Liver (tissue), 9 donors: ENCODE measurements around the gene ZFP36. TPM values are rescaled to one million over a fixed set of nuclear protein-coding genes. Genes with fewer than 3 reads are reported as not detected.

Source experiments
- DNase-seq: peaks from one replicate; pipeline ENCODE4 v3.0.0-alpha.2; 2017; ENCODE audit warnings: low spot score
- H3K27ac ChIP-seq, 2 donors: one replicate each; pipeline ENCODE4 v1.7.0; 2013; ENCODE audit warnings: inconsistent platforms in 2 of 2, low read length in 2 of 2, control low read depth in 1 of 2, low read depth in 1 of 2, mild to moderate bottlenecking in 1 of 2
- H3K27me3 ChIP-seq, 4 donors: one replicate each; pipeline versions ENCODE4 v1.6.1 to v1.7.0; 2013; ENCODE audit warnings: low read length in 3 of 4, inconsistent platforms in 1 of 4, mild to moderate bottlenecking in 1 of 4, moderate library complexity in 1 of 4; ENCODE audit not compliant: control insufficient read depth in 4 of 4, insufficient read depth in 4 of 4
- H3K36me3 ChIP-seq, 4 donors: one replicate each; pipeline versions ENCODE4 v1.6.1 to v1.7.0; 2013; ENCODE audit warnings: low read length in 3 of 4, mild to moderate bottlenecking in 3 of 4, low read depth in 1 of 4, moderate library complexity in 1 of 4; ENCODE audit not compliant: control insufficient read depth in 4 of 4, insufficient read depth in 3 of 4
- H3K4me1 ChIP-seq, 4 donors: one replicate each; pipeline versions ENCODE4 v1.6.1 to v1.7.0; 2013; ENCODE audit warnings: low read length in 3 of 4, mild to moderate bottlenecking in 3 of 4, moderate library complexity in 1 of 4; ENCODE audit not compliant: control insufficient read depth in 4 of 4, insufficient read depth in 4 of 4
- H3K4me3 ChIP-seq, 3 donors: one replicate each; pipeline versions ENCODE4 v1.6.1 to v1.7.0; 2013; ENCODE audit warnings: low read length in 3 of 3, control low read depth in 1 of 3, low read depth in 1 of 3, mild to moderate bottlenecking in 1 of 3
- H3K9ac ChIP-seq, 2 donors: one replicate each; pipeline ENCODE4 v1.7.0; 2013; ENCODE audit warnings: low read length in 2 of 2, mild to moderate bottlenecking in 2 of 2, moderate library complexity in 2 of 2, control low read depth in 1 of 2, low read depth in 1 of 2
- H3K9me3 ChIP-seq, 4 donors: one replicate each; pipeline versions ENCODE4 v1.6.1 to v1.7.0; 2013; ENCODE audit warnings: low read length in 3 of 4; ENCODE audit not compliant: control insufficient read depth in 4 of 4
- ATF3 ChIP-seq: IDR thresholded peaks from 2 replicates; pipeline ENCODE4 v1.6.1; 2016; ENCODE audit warnings: antibody characterized with exemption
- CTCF ChIP-seq: fragments of 150-350 bp; IDR thresholded peaks from 2 replicates; pipeline ENCODE4 v1.5.1; 2017; ENCODE audit warnings: improper control_type of control experiment, low read depth, low read length; ENCODE audit not compliant: missing input control
- EGR1 ChIP-seq, 2 donors: IDR thresholded peaks; 2 replicates each; pipeline ENCODE4 v1.6.1; 2016 to 2018; ENCODE audit warnings: antibody characterized with exemption in 2 of 2, low read depth in 2 of 2
- FOXA1 ChIP-seq: IDR thresholded peaks from 2 replicates; pipeline ENCODE4 v1.6.1; 2016; ENCODE audit warnings: antibody characterized with exemption
- FOXA2 ChIP-seq: IDR thresholded peaks from 2 replicates; pipeline ENCODE4 v1.6.1; 2016; ENCODE audit warnings: antibody characterized with exemption
- GABPA ChIP-seq, 2 donors: IDR thresholded peaks in 1 of 2; conservative IDR thresholded peaks in 1 of 2; 2 replicates each; pipeline ENCODE4 v1.6.1; 2016; ENCODE audit warnings: antibody characterized with exemption in 2 of 2, mild to moderate bottlenecking in 1 of 2, moderate library complexity in 1 of 2
- HNF4A ChIP-seq, 2 donors: conservative IDR thresholded peaks; 2 replicates each; pipeline ENCODE4 v1.6.1; 2016; ENCODE audit warnings: antibody characterized with exemption in 2 of 2, mild to moderate bottlenecking in 2 of 2
- JUND ChIP-seq, 2 donors: IDR thresholded peaks; 2 replicates each; pipeline ENCODE4 v1.6.1; 2016; ENCODE audit warnings: antibody characterized with exemption in 2 of 2
- MAX ChIP-seq: IDR thresholded peaks from 2 replicates; pipeline ENCODE4 v1.6.1; 2016; ENCODE audit warnings: antibody characterized with exemption
- NR2F2 ChIP-seq: IDR thresholded peaks from 2 replicates; pipeline ENCODE4 v1.6.1; 2016; ENCODE audit warnings: antibody characterized with exemption
- RAD21 ChIP-seq, 2 donors: IDR thresholded peaks; 2 replicates each; pipeline ENCODE4 v1.6.1; 2016; ENCODE audit warnings: antibody characterized with exemption in 2 of 2, mild to moderate bottlenecking in 2 of 2
- REST ChIP-seq: IDR thresholded peaks from 2 replicates; pipeline ENCODE4 v1.6.1; 2016; ENCODE audit warnings: antibody characterized with exemption, mild to moderate bottlenecking
- RXRA ChIP-seq, 2 donors: IDR thresholded peaks; 2 replicates each; pipeline ENCODE4 v1.6.1; 2017 to 2018; ENCODE audit warnings: antibody characterized with exemption in 2 of 2, mild to moderate bottlenecking in 1 of 2
- SP1 ChIP-seq: IDR thresholded peaks from 2 replicates; pipeline ENCODE4 v1.6.1; 2018; ENCODE audit warnings: antibody characterized with exemption, mild to moderate bottlenecking
- TAF1 ChIP-seq: conservative IDR thresholded peaks from 2 replicates; pipeline ENCODE4 v1.6.1; 2016; ENCODE audit warnings: antibody characterized with exemption, mild to moderate bottlenecking
- YY1 ChIP-seq: IDR thresholded peaks from 2 replicates; pipeline ENCODE4 v1.6.1; 2016; ENCODE audit warnings: antibody characterized with exemption, mild to moderate bottlenecking
- ZBTB33 ChIP-seq: IDR thresholded peaks from 2 replicates; pipeline ENCODE4 v1.6.1; 2016; ENCODE audit warnings: antibody characterized with exemption
- WGBS: extraction: QIAGEN DNeasy Blood & Tissue Kit; methylation state at CpG from one replicate; pipeline ENCODE4 v1.1.7; 2013; 5-methylcytosine and 5-hydroxymethylcytosine counted together
- polyA plus RNA-seq, 2 donors: library from polyadenylated mRNA; stranded (reverse) in 1 of 2; unstranded in 1 of 2; fragments of 200-250 nt in 1 of 2; fragments of >200 nt in 1 of 2; fragmentation: Nextera tagmentation in 1 of 2; extraction: Ambion mirVana in 1 of 2; gene quantifications; one replicate each; pipeline versions ENCODE4 v1.2.1 to v1.2.3, GENCODE V29; 2013 to 2015
- total RNA-seq, 2 donors: library from RNA; depleted of rRNA; stranded (reverse); fragments of >200 nt; gene quantifications; one replicate each; pipeline ENCODE4 v1.2.3, GENCODE V29; 2014
- donor health status: healthy.
- donor health status: healthy.
- donor health status: healthy.
- donor health status: healthy.
- donor health status: healthy.

Gene ZFP36
- total and polyA plus RNA-seq, 4 donors = 3.6 to 91.9 (median 35.5) TPM

- TF ChIP-seq GABPA (IDR thresholded peaks at IDR 0.05 in 1 of 2, conservative IDR thresholded peaks at IDR 0.05 in 1 of 2) (no peak), JUND (IDR thresholded peaks at IDR 0.05) (peak in 1 of 2 donors; percentile 71), ATF3 (no peak), CTCF (peak; percentile 98), RAD21 (IDR thresholded peaks at IDR 0.05) (peak; percentile 95 to 96), ZBTB33 (no peak)
- peak; percentile 89 for DNase-seq
- Histone ChIP-seq H3K27me3 (no peaks in the 10 kb centered on the region), H3K4me3 (peak overlapping the region in 2 of 3 donors; percentile 80 to 94), H3K36me3 (peaks cover 0 to 9% (median 0%) of the 10 kb centered on the region in 4 donors), H3K4me1 (peaks cover 5 to 32% (median 11%) of the 10 kb centered on the region in 4 donors), H3K27ac (peak overlapping the region; percentile 89 to 98), H3K9ac (peak overlapping the region in 1 of 2 donors; percentile 98), H3K9me3 (no peaks in the 10 kb centered on the region)
- 0% methylated on average over 7 of the region's 7 CpGs for WGBS
Measured at GRCh38 chr19:39411832-39412099, 5.1 kb downstream of the ZFP36 start.

GRCh38 chr19:39412100-39412866, 5.6 kb downstream of the ZFP36 start, which contains the start of gene PLEKHG2:
TSS of gene PLEKHG2 (plus strand) at chr19:39412669. CDS start at chr19:39414087, 1,418 bp downstream.
- H3K36me3 ChIP-seq = peaks cover 0 to 9% (median 0%) of the 10 kb centered on the region in 4 donors
- H3K4me3 ChIP-seq = peak within 1 kb of the TSS; percentile 15 to 94 (median 80)
- H3K4me1 ChIP-seq = peaks cover 5 to 32% (median 11%) of the 10 kb centered on the region in 4 donors
- H3K9ac ChIP-seq = peak within 1 kb of the TSS; percentile 64 to 98
- H3K9me3 ChIP-seq = no peaks in the 10 kb centered on the region
- H3K27ac ChIP-seq = peak within 1 kb of the TSS; percentile 89 to 98
- peak; percentile 98 for DNase-seq
- no peaks in the 10 kb centered on the region for H3K27me3 ChIP-seq
- under 1% methylated on average over 60 of the region's 60 CpGs for WGBS
- TF ChIP-seq REST (peak; percentile 52), MAX (peak; percentile 79), FOXA2 (peak; percentile 18), EGR1 (IDR thresholded peaks at IDR 0.05; ENCODE audit: low read depth in 2 of 2) (peak; percentile 13 to 55), HNF4A (conservative IDR thresholded peaks at IDR 0.05) (peak; percentile 69 to 70), RXRA (IDR thresholded peaks at IDR 0.05) (peak; percentile 45 to 51), FOXA1 (peak; percentile 54), GABPA (IDR thresholded peaks at IDR 0.05 in 1 of 2, conservative IDR thresholded peaks at IDR 0.05 in 1 of 2) (peak; percentile 65 to 84), ATF3 (peak; percentile 99), TAF1 (no peak), YY1 (peak; percentile 27), CTCF (peak; percentile 65), JUND (IDR thresholded peaks at IDR 0.05) (peak in 1 of 2 donors; percentile 79), SP1 (peak; percentile 87), ZBTB33 (peak; percentile 95), NR2F2 (peak; percentile 57), RAD21 (IDR thresholded peaks at IDR 0.05) (peak; percentile 46 to 62)
